CD4-positive, alpha-beta T cell treated with Interferon alpha-2 for 1 hour (primary cell): ENCODE data around the gene STIM1.

ENCODE experiments used
- DNase-seq, 2 donors: peaks; one replicate each; pipeline ENCODE4 v3.0.0-alpha.2; 2020 to 2022

STIM1 gene

GRCh38 chr11:3831378-3832239 lies 23.9 kb upstream of the STIM1 start:
- no peak for DNase-seq

- DNase-seq = no peak
Measured at GRCh38 chr11:3832816-3833215, 22.6 kb upstream of the STIM1 start.

- no peak for DNase-seq
Measured at GRCh38 chr11:3833449-3833848, 22.0 kb upstream of the STIM1 start.

- no peak for DNase-seq
Measured at GRCh38 chr11:3834349-3834663, 21.2 kb upstream of the STIM1 start.

GRCh38 chr11:3834664-3835461 lies 20.6 kb upstream of the STIM1 start:
- peak; percentile 36 to 46 for DNase-seq

- DNase-seq = no peak
Measured at GRCh38 chr11:3835751-3836150, 19.7 kb upstream of the STIM1 start.

GRCh38 chr11:3836903-3837302 lies 18.6 kb upstream of the STIM1 start:
- peak; percentile 46 to 67 for DNase-seq

GRCh38 chr11:3837793-3838192 lies 17.7 kb upstream of the STIM1 start:
- DNase-seq = peak in 1 of 2 donors; percentile 58

GRCh38 chr11:3838504-3838903 lies 17.0 kb upstream of the STIM1 start:
- no peak for DNase-seq

GRCh38 chr11:3840004-3840869 lies 15.2 kb upstream of the STIM1 start:
- DNase-seq = peak in 1 of 2 donors; percentile 41

- DNase-seq = no peak
Measured at GRCh38 chr11:3840870-3841425, 14.5 kb upstream of the STIM1 start, which contains the start of gene RHOG. Gene RHOG (minus strand): TSS chr11:3840959. CDS start chr11:3828138, 12,821 bp downstream.

- DNase-seq = peak; percentile 94 to 96
Measured at GRCh38 chr11:3841426-3842350, 13.8 kb upstream of the STIM1 start.

GRCh38 chr11:3843326-3843725 lies 12.1 kb upstream of the STIM1 start:
- no peak for DNase-seq

- no peak for DNase-seq
Measured at GRCh38 chr11:3845246-3845645, 10.2 kb upstream of the STIM1 start.

- DNase-seq = no peak
Measured at GRCh38 chr11:3845670-3846069, 9.8 kb upstream of the STIM1 start.

GRCh38 chr11:3849297-3849874 lies 6.1 kb upstream of the STIM1 start:
- DNase-seq = peak; percentile 53 to 79

GRCh38 chr11:3853545-3853842 lies 2.0 kb upstream of the STIM1 start:
- no peak for DNase-seq

GRCh38 chr11:3853899-3854659 lies 1.4 kb upstream of the STIM1 start:
- peak; percentile 80 to 81 for DNase-seq

GRCh38 chr11:3854660-3854976 lies 846 bp upstream of the STIM1 start:
- DNase-seq = no peak

GRCh38 chr11:3855808-3856491 lies 486 bp downstream of the STIM1 start:
- DNase-seq = peak; percentile 37 to 54
